NCI-H69 (cell line): ENCODE results near the gene OLFML1.

ENCODE experiments used
- DNase-seq: peaks from one replicate; lab custom pipeline; 2025; lab: John Stamatoyannopoulos, UW

The OLFML1 gene

GRCh38 chr11:7480113-7480512 is 5.2 kb upstream of the OLFML1 start:
- DNase-seq, result no peak

DNA sequence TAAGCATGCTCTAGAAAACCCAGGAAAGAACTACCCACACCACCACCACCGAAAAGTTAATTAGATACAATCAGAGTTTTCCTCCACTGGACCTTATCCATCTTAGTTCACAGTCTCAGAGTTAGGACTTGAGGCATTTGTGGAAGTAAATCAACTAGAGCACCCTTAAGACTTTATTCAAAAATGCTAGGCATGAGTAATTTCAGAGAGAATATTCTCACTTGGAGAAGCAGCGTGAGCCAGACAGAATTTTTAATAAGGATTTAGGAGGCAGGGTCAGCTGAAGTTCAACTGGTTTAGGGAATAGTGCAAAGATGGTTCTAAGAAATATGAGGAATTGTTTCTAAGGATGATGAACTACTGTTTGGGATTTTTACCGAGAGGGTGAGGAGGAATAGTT is 1.2 kb upstream of the OLFML1 start:
- DNase-seq, result no peak

- no peak for DNase-seq
Observed at GRCh38 chr11:7484645-7485044, 661 bp upstream of the OLFML1 start.

DNA sequence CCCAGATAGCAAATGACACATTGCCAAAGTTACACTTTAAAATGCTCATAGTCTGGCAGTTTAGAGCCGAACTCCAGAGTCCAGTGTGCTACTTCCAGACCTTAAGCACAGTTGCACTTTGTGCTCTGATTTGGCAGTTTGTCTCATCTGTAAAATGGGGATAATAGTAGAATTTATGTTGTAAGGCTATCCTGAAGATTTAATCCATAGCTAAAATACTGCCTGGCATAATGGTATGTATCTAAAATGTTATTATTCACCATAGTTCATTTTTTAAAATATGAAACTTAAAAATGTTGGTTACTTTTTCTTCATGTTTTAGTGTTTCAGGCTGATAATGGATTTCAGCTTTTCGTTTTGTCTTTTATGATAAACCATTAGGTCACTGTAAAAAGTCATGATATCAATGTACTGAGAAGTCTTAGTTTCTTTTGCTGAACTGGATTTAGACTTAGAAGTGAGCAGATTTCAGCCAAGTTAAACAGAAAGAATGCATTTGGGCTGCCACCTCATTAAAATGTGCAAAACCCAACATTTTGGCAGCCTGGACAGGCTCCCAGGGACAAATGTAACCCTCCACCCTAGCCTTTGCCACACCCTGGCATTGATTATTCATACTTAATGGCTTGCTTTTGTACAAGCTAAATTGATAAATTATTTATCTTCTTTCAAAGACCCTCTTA is 933 bp downstream of the OLFML1 start:
- no peak for DNase-seq

DNA sequence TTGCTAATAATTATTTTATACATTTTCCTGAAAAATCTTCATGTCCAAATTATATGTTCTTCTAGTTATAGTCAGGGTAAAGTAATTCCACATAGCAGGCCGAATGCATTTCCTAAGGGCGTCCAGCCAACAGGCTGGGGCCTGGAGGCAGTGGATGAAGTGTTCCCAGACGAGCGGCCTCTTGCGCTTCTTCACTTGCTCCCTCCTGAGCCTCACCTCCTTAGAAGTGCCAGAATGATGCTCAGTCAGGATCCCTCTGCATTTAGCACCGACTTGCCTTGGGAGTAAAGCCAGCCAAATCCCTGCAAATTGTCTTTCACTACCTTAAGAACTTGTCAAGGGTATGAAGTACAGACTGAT is 1.5 kb downstream of the OLFML1 start:
- DNase-seq, result no peak

- no peak for DNase-seq
Observed at GRCh38 chr11:7487360-7487759, 2.1 kb downstream of the OLFML1 start.

DNA sequence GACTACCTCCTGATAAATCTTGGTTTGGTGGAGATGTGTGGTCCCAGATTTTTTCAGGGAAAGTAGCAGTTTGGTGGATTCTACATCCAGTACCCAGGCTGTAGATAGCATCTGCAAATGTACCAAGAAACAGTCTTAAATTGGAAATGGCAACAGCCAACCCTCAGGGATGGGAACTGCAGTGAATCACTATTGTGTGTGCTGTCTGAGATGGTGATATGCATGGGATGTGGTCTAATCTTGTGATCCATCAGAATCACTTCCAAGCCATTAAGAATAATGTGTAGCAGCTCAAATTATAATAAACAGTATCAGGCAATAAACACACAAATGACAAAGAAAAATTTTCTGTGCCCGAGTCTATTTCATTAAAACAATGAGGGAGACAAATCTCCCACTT is 3.4 kb downstream of the OLFML1 start:
- no peak for DNase-seq

GRCh38 chr11:7489376-7489775 is 4.1 kb downstream of the OLFML1 start:
- no peak for DNase-seq

GRCh38 chr11:7490054-7490453 is 4.7 kb downstream of the OLFML1 start:
- DNase-seq, result no peak

- DNase-seq, result no peak
Observed at GRCh38 chr11:7490535-7490934, 5.2 kb downstream of the OLFML1 start.

DNA sequence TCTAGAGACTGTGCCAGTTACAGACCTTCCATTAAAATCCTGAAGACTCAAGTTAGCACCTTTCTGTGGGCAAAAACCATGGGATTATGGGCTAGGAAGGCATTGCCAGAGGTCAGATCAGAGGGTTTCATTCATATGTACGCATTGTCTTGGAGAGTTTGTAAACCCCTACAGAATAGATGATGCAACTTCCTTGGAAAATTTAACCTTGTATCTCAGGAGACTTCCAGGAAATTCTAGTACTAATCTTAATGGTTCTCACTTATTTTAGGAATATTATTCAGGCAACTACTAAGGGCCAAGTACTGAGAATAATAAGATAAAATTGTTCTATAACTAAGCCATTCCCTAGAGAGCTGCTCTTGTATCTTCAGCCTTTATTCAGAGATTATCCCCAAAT is 6.9 kb downstream of the OLFML1 start:
- DNase-seq, result no peak

DNA sequence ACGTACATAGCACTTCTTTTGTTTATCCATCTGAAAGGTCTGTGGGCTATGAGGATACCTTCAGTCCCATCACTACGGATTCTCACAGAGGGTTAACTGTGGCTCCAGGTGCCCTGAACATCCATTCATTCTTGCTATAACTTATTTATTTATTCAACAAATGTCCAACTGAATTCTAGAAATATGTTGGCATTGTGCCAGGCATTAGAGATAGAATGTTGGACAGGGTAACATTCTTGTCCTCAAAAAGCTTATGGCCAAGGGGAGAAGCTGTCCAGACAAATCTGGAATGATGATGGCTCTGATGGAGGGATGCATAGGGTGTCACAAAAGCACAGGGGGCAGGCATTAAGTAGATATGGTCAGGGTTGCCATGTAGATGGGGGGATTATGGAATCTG is 8.4 kb downstream of the OLFML1 start:
- DNase-seq, result no peak

DNA sequence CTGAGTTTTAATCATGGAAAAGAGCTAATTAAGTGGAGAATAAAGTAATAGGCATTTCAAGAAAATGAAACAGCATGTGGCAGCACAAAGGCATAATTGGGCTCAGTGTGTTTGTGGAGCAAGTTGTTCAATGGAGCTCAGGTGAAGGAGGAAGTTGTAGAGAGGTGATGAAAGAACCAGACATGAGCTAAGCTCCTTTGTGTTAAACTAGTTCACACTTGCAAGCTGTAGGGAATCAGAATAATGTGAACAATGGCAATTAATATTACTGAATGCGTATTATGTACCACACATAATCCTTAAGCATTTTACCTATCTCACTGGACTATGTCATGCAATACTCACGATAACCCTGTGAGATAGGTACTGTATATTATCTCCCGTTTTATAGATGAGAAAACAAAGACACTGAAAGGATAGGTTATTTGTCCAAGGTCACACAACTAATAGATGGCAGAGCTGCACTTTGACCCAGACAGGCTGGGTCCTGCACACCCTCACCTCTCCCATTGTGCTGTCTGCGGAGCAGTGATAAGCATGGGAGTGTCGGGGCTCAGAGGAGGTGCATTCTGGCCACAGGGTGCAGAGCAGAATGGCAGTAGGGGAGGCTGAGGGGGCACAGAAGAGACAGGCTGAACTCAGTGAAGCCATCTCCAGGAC is 8.9 kb downstream of the OLFML1 start:
- peak; percentile 11 for DNase-seq

- no peak for DNase-seq
Observed at GRCh38 chr11:7495882-7496551, 10.7 kb downstream of the OLFML1 start.

- no peak for DNase-seq
Observed at GRCh38 chr11:7498193-7498592, 12.9 kb downstream of the OLFML1 start.

DNA sequence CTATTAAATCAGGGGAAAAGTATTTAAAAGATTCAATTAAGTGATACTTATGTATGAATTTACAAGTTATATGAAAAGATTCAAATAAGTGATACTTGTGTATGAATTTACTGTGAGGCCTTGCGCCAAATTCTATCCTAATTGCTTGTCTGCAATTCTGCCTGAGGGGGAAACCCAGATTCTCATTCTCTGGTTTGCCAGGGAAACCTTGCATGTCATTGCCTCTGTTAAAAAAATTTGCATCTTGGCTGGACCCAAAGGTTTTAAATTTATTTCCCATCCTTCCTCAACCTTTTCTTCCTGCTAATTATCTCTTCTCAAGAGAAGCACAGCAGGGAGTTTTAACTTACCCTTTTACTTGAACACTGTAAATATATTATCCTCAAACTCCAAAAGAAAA is 13.8 kb downstream of the OLFML1 start:
- no peak for DNase-seq

- DNase-seq, result no peak
Observed at GRCh38 chr11:7500251-7500650, 14.9 kb downstream of the OLFML1 start.

- no peak for DNase-seq
Observed at GRCh38 chr11:7501251-7501650, 15.9 kb downstream of the OLFML1 start.

DNA sequence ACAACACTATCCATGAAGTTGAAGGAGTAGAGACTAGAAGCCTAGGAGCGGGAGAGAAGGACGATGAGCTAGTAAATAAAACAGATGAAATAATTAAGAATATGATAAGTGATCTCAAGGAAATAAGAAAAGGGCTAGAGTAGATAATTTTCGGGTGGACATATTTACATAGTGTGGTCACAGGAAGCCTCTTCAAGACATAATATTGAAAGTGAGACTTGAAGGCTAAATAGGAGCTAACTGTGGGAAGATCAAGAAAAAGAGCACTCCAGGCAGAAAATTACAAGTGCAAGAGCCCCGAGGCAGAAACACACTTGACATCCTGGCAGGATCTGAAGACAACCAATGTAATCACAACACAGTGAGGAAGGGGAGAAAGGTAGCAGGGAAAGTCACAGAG is 16.6 kb downstream of the OLFML1 start:
- no peak for DNase-seq

- DNase-seq, result no peak
Observed at GRCh38 chr11:7506243-7506642, 20.9 kb downstream of the OLFML1 start.

DNA sequence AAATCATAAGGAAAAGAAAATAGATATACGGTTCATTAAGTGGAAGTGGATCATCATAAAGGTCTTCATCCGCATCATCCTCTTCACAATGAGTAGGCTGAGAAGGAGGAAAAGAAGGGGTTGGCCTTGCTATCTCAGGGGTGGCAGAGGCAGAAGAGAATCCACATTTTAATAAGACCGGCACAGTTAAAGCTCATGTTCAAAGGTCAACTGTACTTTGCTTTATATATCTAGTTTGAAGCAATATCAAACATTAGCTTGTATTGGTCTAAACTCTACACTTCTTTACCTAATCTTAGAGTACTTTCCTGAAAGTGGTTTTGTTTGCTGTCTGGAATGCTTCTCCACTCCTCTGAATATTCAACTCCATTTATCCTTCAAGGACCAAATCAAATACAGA is 22.8 kb downstream of the OLFML1 start:
- no peak for DNase-seq

GRCh38 chr11:7509966-7510365 is 24.7 kb downstream of the OLFML1 start:
- DNase-seq, result no peak

GRCh38 chr11:7511401-7511800 is 26.1 kb downstream of the OLFML1 start:
- DNase-seq, result peak; percentile 44
